ENCODE results near the gene SNX27.

DNA sequence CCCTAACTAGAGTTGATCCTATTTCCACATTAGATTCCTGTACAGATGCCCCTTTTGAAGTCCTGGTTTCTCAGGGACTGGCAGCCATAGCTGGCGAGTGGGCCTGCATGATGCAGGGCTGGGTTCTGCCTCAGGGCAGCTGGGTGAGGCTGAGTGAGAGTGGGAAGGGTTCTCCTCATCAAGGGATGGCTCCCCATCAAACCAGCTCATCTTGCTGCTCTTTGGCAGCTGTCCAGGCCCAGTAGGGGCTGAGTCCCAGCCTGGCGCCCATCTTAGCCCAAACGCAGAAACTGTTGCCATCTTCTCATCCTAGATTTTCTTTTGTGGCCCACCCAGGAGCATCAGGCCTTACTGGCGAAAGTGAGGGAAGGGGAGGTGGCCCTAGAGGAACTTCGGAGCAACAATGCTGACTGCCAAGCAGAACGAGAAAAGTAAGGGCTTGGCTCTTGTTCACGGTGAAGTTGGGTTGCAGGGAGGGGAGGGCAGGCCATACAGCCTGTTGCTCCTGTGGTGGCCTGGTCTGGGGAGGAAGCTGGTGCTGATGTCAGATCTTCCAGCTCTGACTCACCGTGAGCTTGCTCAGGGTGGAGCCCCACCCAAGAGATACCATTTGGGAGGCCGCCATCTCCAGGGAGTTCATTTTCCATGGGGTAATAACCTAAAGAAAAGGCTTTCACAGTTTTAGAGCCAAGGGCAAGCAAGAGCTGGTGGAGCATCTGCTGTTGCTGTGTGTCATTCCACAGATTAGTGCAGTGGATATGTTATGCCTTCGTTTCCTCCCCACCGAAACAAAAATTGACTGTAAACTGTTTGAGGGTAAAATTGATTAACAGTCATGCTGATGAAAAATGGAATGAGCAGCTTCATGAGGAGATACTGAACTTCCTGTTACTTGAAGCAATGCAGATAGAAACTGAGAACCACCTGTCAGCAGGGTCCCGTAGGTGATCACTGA, 37.0 kb upstream of the SNX27 start:
- no peak for TF ChIP-seq TEAD4 (CRISPR knock-in tag; IDR thresholded peaks at IDR 0.05)
- no peak for TF ChIP-seq CTCF (IDR thresholded peaks at IDR 0.05)
- TF ChIP-seq JUN (CRISPR knock-in tag; IDR thresholded peaks at IDR 0.05), result no peak
- no peak for TF ChIP-seq FOXP1 (CRISPR knock-in tag; IDR thresholded peaks at IDR 0.05; ENCODE audit: borderline replicate concordance)
- no peak for TF ChIP-seq ARID4B (CRISPR knock-in tag; IDR thresholded peaks at IDR 0.05; ENCODE audit: borderline replicate concordance)
- TF ChIP-seq, protein P1, sequence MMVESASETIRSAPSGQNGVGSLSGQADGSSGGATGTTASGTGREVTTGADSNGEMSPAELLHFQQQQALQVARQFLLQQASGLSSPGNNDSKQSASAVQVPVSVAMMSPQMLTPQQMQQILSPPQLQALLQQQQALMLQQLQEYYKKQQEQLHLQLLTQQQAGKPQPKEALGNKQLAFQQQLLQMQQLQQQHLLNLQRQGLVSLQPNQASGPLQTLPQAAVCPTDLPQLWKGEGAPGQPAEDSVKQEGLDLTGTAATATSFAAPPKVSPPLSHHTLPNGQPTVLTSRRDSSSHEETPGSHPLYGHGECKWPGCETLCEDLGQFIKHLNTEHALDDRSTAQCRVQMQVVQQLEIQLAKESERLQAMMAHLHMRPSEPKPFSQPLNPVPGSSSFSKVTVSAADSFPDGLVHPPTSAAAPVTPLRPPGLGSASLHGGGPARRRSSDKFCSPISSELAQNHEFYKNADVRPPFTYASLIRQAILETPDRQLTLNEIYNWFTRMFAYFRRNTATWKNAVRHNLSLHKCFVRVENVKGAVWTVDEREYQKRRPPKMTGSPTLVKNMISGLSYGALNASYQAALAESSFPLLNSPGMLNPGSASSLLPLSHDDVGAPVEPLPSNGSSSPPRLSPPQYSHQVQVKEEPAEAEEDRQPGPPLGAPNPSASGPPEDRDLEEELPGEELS (CRISPR knock-in tag; IDR thresholded peaks at IDR 0.05), result no peak

Data from WTC11 (cell line).